ENCODE measurements around the gene SUSD3.

- no peak for TF ChIP-seq CTCF (IDR thresholded peaks at IDR 0.05)
- no peak for TF ChIP-seq POLR2AphosphoS5 (IDR thresholded peaks at IDR 0.05)
- no peak for TF ChIP-seq EP300 (IDR thresholded peaks at IDR 0.05)
- TF ChIP-seq POLR2A (IDR thresholded peaks at IDR 0.05; ENCODE audit: low read depth), result no peak
These were observed 26.7 kb upstream of the SUSD3 start for GRCh38 chr9:93031629-93032430.
